KOPT-K1 (cell line): ENCODE data around the gene CDC20.
"Not testable (repeated sequence)": the region's sequence is repeated elsewhere in the genome, so short reads cannot be mapped to it uniquely, and the experiment has no call there.

Experiments used
- H3K27ac ChIP-seq: fragments of 200-600 bp; sonication (generic); 2 replicates; pipeline ENCODE4 v1.5.1; 2016; ENCODE audit warnings: antibody characterized with exemption, mild to moderate bottlenecking, low read depth, low read length; ENCODE audit not compliant: poor library complexity, severe bottlenecking
- H3K36me3 ChIP-seq: fragments of 200-600 bp; sonication (generic); 2 replicates; pipeline ENCODE4 v1.5.1; 2017; ENCODE audit warnings: antibody characterized with exemption, mild to moderate bottlenecking, low read length, moderate library complexity; ENCODE audit not compliant: insufficient read depth
- H3K9me3 ChIP-seq: fragments of 200-600 bp; sonication (generic); 2 replicates; pipeline ENCODE4 v1.5.1; 2017; ENCODE audit warnings: antibody characterized with exemption, low read length, mild to moderate bottlenecking; ENCODE audit not compliant: insufficient read depth, poor library complexity, severe bottlenecking

Gene CDC20

DNA sequence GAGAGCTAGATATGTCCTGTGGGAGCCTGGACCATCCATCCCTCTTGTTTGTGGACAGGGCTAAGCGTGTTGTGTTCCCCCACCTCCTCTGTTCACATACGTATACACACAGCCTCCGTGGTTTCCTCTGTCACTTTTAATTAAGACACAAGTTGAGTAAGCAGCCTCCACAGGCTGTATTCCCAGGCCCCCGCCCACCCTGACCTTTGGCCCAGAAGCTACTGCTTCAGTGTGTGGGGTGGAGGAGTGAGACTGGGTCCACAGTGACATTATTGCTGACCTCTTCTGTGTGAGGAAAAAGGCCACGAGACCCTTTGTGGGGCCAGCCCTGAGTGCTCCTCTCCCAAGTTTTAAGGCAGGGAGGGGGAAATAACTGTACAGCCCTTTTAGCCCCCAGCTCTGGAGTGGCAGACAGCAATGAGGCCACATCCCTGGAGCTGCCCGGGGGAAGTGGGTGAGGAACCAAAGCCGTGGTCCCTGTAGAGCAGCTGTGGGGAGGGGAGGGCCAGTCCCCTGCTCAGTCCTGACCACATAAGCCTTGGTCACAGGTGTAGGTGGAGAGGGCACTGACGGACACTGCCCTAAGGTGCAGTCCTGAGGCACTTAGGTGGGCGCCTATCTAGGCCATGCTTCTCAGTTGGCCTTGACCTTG, 4.6 kb downstream of the CDC20 start:
- Histone ChIP-seq H3K27ac (no peak overlapping the region), H3K36me3 (peaks cover 60% of the 10 kb centered on the region), H3K9me3 (no peaks in the 10 kb centered on the region)

DNA sequence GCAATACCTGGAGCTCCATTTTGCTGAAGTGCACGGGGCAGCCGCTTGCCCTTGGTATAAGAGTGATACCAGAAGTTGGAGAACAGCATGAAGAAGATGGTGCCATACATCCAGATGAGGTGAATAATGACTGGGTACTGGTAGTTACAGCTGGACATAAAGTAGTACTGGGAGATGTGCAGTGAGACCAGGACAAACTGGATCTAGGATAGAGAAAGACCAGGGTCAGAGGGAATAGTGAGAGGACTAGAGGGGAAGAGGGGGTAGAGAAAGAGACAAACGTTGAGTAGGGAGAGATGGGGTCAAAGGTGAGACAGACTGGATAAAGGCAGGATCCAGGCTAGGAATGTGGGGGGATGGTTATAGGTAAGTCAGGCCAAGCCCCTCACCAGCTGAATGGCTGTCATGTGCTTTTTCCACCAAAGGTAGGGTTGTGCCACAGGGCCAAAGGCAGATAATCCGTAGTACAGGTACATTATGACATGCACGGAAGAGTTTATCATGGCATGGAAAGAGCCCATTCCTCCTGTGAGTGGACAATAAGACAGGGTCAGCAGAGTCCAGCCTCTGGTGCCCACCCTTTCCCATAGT, 5.2 kb downstream of the CDC20 start:
- Histone ChIP-seq H3K9me3 (no peaks in the 10 kb centered on the region), H3K36me3 (peaks cover 60% of the 10 kb centered on the region), H3K27ac (no peak overlapping the region)

DNA sequence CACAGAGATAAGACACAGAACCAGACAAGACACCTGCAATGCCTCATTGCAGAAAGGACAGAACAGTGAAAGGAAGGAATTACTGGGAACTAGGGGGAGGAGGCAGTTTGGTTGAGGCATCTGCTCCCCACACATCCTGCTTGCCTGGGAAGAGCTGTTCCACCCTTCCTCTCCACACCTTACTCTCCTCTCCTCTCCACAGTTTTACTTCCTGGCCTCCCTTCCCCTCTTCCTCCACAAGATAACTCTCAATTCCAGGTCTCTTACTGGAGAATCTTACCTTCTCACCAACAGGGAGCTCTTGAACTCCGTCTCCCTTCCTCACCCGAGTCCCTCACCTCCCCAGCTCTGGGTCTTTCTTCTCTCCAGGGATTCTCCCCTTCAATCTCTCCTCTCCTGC, 6.9 kb downstream of the CDC20 start:
- peaks cover 48% of the 10 kb centered on the region for H3K36me3 ChIP-seq
- no peaks in the 10 kb centered on the region for H3K9me3 ChIP-seq
- no peak overlapping the region for H3K27ac ChIP-seq

DNA sequence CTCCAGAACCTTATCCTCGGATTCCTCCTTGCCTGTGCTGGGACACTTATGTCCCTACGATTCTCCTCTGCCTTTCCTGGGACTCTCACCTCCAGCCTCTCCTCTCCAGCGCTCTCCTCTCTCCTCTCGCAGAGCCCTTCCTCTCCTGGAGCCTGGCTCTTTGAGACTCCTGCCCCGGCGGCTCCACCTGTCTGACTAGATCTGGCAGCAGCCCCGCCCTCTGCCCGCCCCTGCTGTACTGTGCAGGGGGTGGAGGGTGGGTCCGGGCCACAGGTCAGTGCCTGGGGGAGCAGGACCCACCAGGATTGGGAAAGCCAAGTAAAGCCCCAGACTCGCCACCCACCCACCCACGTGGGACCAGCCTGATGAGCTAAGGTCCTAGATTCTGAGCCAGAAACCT, 7.4 kb downstream of the CDC20 start:
- Histone ChIP-seq H3K9me3 (no peaks in the 10 kb centered on the region), H3K36me3 (peaks cover 43% of the 10 kb centered on the region), H3K27ac (peak overlapping the region; percentile 90)

DNA sequence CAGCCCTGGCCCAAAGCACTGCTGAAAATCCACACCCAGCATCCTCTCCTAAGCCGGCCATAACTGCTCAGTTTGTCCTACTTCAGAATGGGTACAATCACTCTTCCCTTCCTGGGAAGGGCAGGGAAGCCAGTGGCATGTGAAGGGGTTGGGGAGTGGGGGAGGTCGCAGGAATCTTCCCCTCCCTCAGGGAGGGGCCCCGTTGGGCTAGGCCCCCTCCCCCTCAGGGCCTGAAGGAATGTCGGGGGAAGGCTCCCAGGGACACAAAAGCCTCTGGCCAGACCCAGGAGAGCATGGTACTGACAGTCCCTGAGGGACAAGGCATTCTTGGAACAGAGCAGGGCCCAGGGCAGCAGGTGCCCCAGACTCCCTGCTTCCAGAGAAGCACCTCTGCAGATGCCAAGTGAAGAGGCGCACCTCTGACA, 7.8 kb downstream of the CDC20 start:
- H3K36me3 ChIP-seq, result peaks cover 38% of the 10 kb centered on the region
- H3K9me3 ChIP-seq, result no peaks in the 10 kb centered on the region
- H3K27ac ChIP-seq, result peak overlapping the region; percentile 90

DNA sequence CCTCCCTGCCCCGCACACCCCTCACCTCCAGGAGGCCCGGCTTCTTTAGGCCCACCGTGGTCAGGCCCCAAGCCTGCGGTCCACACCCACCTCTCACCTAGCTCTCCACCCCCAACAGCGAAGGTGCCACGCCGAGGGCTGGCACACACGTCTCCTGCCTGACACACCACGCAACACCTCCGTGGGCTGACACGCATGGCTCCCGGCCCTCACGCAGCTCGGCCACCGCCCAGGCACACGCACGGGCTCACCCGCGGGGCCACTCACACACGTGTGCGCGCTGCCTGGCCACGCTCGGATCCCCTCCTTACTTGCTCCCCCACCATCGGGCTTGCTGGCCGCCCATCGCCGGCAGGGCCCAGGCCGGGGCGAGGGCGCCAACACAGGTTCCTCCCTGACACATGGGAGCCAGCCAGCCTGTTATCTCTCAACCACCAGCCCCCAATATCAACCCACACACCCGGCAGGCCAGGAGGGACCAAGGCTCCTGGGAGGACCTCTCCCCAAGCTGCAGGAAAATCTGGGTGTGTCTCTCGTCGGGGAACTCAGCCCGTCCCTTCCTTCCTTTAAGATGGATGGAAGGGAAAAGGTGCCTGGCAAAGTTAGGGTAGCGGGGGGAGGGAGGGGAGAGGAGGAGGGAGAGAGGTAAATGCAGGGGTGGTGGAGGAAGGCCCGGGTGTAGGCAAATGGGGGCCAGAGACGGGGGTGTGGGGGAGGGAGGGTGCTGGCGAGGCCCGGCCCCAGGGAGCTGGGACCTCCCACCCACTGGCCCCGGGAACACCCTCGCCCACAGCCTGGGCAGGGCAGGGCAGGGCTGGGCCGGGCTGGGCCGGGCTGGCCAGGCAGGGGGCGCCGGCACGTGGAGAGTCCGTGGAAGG, 8.5 kb downstream of the CDC20 start:
- Histone ChIP-seq H3K27ac (peak overlapping the region; percentile 90), H3K36me3 (peaks cover 32% of the 10 kb centered on the region), H3K9me3 (no peaks in the 10 kb centered on the region)

DNA sequence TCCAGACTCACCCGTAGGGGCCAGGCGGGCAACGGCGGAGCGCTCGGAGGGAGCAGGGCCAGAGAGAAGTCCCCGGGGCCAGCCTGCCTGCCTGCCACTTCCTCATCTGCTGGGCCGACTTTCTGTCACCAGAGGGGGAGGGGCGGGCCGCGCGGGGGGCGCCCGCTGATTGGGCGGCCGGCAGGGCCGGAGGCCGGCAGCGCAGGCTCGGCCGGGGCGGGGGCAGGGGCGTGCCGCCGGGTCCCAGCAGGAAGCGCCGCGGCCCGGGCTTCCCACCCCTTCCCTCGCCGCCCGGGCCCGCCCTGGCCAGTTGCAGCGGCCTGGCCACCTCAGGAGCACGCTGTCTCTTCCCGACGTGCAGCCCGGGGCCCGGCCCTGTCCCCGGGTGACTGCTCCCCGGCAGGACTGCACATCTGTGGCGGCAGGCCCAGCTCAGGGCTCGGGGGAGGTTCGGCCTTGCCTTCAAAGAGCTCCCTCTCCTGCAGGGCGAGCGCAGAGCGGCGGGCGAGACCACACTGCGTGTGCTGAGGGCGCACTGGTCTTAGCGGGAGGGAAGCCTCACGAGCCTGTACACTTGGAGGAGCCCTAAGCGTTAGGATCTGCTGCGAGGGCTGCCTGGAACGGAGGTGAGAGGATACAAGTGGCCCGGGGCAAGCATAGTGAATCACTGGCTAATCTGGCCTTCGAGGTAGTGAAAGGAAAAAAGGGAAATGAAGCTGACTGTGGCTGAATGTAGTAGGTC, 9.3 kb downstream of the CDC20 start, which contains the start of gene ELOVL1:
ELOVL1 (minus strand) TSS at position 108 of the 742 bp plus-strand sequence. CDS start 2,402 bp downstream, outside the sequence.
- Histone ChIP-seq H3K36me3 (peaks cover 24% of the 10 kb centered on the region), H3K9me3 (no peaks in the 10 kb centered on the region), H3K27ac (peak within 1 kb of the TSS; percentile 90)

DNA sequence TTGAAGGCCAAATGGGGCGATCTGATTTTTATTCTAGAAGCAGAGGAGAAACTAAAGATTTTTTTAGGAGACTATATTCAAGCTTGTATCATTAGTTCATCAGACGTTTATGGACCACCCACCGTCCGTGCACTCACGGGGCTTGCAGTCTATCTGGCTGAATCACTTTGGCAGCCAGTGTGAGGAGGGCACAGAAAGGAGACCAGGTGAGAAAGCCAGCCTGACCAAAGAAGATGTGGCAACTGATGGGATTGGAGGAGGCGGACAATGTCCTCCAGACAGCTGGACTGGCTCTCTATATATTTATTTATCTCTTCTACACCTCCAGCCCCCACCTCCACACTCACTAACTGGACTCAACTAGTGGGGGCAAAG, 9.9 kb downstream of the CDC20 start:
- Histone ChIP-seq H3K36me3 (peaks cover 18% of the 10 kb centered on the region), H3K27ac (peak overlapping the region; percentile 90), H3K9me3 (no peaks in the 10 kb centered on the region)

DNA sequence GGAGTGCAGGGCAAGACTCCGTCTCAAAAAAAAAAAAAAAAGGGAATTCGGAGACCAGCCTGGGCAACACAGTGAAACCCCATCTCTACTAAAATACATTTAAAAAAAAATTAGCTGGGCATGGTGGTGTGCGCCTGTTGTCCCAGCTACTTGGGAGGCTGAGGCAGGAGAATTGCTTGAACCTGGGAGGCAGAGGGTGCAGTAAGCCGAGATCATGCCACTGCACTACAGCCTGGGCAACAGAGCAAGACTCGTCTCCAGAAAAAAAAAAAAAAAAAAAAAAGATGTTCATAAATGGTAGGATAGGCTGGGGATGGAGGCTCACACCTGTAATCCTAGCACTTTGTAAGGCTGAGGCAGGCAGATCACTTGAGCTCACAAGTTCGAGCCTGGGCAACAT, 11.0 kb downstream of the CDC20 start:
- not testable (repeated sequence) for H3K36me3 ChIP-seq, H3K27ac ChIP-seq, H3K9me3 ChIP-seq

DNA sequence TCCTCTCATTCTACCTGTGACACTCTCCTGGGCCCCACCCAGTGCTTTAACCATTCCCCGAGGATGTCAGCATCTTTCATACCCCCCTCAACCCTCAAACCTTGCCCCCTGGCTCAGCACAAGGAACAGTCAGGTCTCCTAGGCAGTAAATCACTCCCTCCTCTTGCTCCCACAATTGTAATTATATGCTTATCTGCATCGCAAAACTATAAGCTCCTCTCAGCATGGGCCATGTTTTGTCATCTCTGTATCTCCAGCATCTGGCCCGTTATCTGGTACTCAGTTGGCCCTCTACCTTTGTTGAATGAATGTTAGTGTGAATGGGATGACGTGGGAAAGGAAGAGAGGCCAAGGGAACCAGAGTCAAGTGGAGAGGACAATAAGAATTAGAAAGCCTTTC, 11.8 kb downstream of the CDC20 start:
- no peaks in the 10 kb centered on the region for H3K36me3 ChIP-seq
- H3K27ac ChIP-seq, result no peak overlapping the region
- no peaks in the 10 kb centered on the region for H3K9me3 ChIP-seq

DNA sequence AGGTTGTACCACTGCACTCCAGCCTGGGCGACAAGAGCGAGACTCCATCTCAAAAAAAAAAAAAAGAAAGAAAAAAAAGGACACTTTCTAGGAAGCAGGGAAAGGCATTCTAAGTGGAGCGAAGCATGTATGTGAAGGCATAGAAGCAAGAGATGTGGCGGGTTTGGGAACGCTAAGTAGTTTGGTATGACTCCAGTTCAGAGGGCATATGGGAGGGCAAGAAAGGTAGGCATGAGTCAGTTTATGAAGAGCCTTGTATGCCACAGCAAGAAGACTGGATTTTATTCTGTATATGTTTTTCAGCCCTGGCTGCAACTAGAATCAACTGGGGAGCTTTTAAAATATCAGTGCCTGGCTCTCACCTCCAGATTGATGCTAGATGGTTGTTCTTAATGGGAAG, 13.4 kb downstream of the CDC20 start:
- Histone ChIP-seq H3K9me3 (no peaks in the 10 kb centered on the region), H3K27ac (no peak overlapping the region), H3K36me3 (no peaks in the 10 kb centered on the region)

DNA sequence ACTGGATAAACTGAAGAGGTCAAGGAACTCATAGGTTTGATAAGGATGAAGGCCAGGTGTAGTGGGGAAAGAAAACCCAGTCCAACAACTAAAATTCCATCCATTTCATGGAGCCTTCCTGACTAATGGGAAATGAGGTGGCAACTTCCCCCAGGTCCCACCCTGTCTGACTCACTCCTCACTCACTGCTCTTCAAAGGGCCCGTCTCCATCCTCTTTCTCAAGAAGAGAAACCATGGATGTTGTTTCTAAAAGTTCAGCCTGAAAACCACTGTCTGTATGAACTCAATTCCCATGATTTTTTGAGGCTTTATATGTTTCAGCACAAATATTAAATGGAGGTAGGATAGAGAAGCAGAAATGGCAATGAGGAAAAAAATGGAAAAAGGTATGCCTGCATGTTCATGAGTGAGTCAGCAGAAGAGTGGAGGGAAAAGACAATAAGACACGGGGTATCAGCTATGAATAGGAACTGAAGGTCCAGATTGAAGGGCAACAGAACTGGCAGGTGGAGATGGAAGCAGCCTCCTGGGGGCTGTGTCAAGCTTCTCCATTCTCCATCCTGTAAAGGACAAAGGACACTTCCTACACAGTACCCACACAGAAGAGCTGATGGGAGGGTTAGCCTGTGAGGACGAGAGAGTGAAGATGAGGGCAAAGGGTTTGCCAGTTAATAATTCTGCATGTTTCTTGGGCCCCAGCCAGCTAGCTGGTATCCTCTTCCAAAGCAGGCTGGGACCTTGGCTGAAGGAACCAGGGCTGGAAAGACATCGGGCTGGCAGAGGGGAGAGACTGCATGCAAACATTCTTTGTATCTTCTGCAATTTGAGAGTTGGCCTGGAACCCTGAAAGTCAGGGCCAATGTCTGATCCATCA, 14.5 kb downstream of the CDC20 start:
- no peaks in the 10 kb centered on the region for H3K36me3 ChIP-seq
- no peak overlapping the region for H3K27ac ChIP-seq
- H3K9me3 ChIP-seq, result no peaks in the 10 kb centered on the region

DNA sequence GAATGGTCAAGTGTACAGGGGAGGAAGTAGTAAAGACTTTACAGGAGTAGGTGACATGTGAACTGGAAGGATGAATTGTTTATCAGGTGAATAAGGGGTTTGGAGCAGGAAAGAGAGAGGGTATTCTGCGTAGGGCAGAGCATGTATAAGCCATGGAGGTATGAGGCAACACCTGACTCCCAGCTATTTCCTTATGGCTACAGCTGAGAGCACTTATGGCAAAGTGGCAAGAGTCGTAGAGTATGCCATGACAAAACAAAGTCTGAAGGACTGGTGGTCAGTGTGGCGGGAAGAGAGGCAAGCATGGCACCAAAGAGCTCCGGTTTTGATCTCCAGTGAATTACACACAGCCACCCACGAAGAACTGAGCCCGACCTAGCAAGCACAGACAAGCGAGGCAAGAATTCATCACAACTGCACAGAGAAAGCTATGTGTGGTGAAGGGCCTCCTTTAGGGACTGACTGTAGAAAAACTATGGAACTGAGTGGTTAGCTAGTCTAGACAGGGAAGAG, 18.0 kb downstream of the CDC20 start:
- no peak overlapping the region for H3K27ac ChIP-seq
- no peaks in the 10 kb centered on the region for H3K9me3 ChIP-seq
- H3K36me3 ChIP-seq, result peaks cover 6% of the 10 kb centered on the region; the same call in 1 of the 2 replicates

DNA sequence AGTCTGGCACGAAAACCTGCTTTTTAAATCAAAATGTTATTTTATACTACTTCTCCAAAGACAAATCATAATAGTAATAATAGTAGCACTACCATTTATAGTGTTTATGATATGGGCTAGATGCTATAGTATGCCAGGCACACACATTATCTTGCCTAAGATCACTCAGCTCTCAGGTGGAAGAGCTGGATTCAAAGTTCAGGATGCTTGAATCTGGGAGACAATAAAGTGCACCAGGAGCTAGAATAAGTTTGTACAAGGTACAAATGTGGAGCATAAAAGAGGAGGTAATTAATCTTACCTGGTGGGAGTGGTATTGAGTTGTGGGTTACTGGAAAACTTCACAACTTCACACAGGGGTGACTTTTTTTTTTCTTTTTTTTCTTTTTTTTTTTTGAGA, 19.1 kb downstream of the CDC20 start:
- Histone ChIP-seq H3K36me3 (peaks cover 17% of the 10 kb centered on the region), H3K27ac (no peak overlapping the region), H3K9me3 (no peaks in the 10 kb centered on the region)
